ENCODE data around the gene S1PR2.

DNA sequence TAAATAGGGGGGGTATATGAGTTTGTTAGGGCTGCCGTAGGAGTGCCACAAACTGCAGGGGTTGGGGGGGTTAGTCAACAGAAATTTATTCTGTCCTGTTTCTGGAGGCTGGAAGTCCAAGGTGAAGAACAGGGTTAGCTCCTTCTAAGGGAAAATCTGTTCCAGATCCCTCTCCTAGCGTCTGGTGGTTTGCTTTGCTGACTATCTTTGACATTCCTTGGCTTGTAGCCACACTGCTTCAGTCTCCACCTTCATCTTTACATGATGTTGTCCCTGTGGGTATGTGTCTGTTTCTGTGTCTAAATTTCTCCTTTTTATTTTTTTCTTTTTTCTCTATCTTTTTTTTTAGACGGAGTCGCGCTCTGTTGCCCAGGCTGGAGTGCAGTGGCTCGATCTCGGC is 31.6 kb upstream of the S1PR2 start:
- TF ChIP-seq, protein P1, sequence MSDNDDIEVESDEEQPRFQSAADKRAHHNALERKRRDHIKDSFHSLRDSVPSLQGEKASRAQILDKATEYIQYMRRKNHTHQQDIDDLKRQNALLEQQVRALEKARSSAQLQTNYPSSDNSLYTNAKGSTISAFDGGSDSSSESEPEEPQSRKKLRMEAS (IDR thresholded peaks at IDR 0.05; ENCODE audit: insufficient read depth, insufficient read length): no peak
- TF ChIP-seq POLR2AphosphoS5 (IDR thresholded peaks at IDR 0.05; ENCODE audit: insufficient read depth, low read depth, low read length): no peak
- no peak for TF ChIP-seq POLR2A (IDR thresholded peaks at IDR 0.05; ENCODE audit: low read depth, low read length)
- TF ChIP-seq, protein P2, sequence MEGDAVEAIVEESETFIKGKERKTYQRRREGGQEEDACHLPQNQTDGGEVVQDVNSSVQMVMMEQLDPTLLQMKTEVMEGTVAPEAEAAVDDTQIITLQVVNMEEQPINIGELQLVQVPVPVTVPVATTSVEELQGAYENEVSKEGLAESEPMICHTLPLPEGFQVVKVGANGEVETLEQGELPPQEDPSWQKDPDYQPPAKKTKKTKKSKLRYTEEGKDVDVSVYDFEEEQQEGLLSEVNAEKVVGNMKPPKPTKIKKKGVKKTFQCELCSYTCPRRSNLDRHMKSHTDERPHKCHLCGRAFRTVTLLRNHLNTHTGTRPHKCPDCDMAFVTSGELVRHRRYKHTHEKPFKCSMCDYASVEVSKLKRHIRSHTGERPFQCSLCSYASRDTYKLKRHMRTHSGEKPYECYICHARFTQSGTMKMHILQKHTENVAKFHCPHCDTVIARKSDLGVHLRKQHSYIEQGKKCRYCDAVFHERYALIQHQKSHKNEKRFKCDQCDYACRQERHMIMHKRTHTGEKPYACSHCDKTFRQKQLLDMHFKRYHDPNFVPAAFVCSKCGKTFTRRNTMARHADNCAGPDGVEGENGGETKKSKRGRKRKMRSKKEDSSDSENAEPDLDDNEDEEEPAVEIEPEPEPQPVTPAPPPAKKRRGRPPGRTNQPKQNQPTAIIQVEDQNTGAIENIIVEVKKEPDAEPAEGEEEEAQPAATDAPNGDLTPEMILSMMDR (IDR thresholded peaks at IDR 0.05; ENCODE audit: extremely low read depth in 1 of 2, insufficient read depth in 1 of 2, low read depth in 1 of 2, low read length in 2 of 2): no peak
- TF ChIP-seq GATA2 (IDR thresholded peaks at IDR 0.05; ENCODE audit: insufficient read depth, insufficient read length, low read depth, low read length): no peak
- no peak for TF ChIP-seq EZH2 (IDR thresholded peaks at IDR 0.05; ENCODE audit: borderline replicate concordance, low read depth, low read length, severe bottlenecking)
- TF ChIP-seq JUN (IDR thresholded peaks at IDR 0.05; ENCODE audit: borderline replicate concordance, insufficient read depth, insufficient read length, low read depth): no peak
